Lower lobe of right lung (tissue), 2 donors: ENCODE data around the gene OR2D2. TPM values are rescaled to one million over a fixed set of nuclear protein-coding genes. Genes with fewer than 3 reads are reported as not detected.
"Not testable (repeated sequence)": the region's sequence is repeated elsewhere in the genome, so short reads cannot be mapped to it uniquely, and the experiment has no call there.

ENCODE experiments used
- ATAC-seq, 2 donors: fragments of 200-7000 bp; cut with Tn5 transposase; one replicate each; pipeline ENCODE4 v1.9.1; 2020 to 2022; ENCODE audit warnings: mild to moderate bottlenecking in 2 of 2, moderate library complexity in 2 of 2
- DNase-seq: peaks from one replicate; pipeline ENCODE4 v3.0.0-alpha.2; 2020
- H3K27ac ChIP-seq: fragments of 200-600 bp; one replicate; pipeline ENCODE4 v1.8.0; 2022
- H3K27me3 ChIP-seq: fragments of 200-600 bp; one replicate; pipeline ENCODE4 v1.8.0; 2022; ENCODE audit warnings: low read depth
- H3K36me3 ChIP-seq: fragments of 200-600 bp; one replicate; pipeline ENCODE4 v1.8.0; 2022; ENCODE audit warnings: mild to moderate bottlenecking
- H3K4me1 ChIP-seq: fragments of 200-600 bp; one replicate; pipeline ENCODE4 v1.8.0; 2022
- H3K4me3 ChIP-seq: fragments of 200-600 bp; one replicate; pipeline ENCODE4 v1.8.0; 2022; ENCODE audit warnings: mild to moderate bottlenecking
- H3K9me3 ChIP-seq: fragments of 200-600 bp; one replicate; pipeline ENCODE4 v1.8.0; 2022
- CTCF ChIP-seq: fragments of 200-600 bp; IDR thresholded peaks from one replicate; pipeline ENCODE4 v1.8.0; 2022; ENCODE audit warnings: antibody characterized with exemption, mild to moderate bottlenecking
- intact Hi-C: fragments of 100-400 bp; cut with DNase I; formaldehyde crosslinking; loops from one replicate; pipeline ENCODE4 v1.11.0; 2022
- total RNA-seq: library from RNA; stranded (reverse); fragmentation: NEBNext Ultra II Directional; extraction: Animal tissue kit (Norgen Biotek cat#: 25700); gene quantifications from one replicate; pipeline ENCODE4 v1.2.1, GENCODE V29; 2021
- donor health status: DM: no; HTN: yes; CAD: no; lungs with severe emphysema.

Gene OR2D2
- total RNA-seq, 1 donor from 2014 or later, result not detected

- H3K27ac ChIP-seq, result no peak overlapping the region
- intact Hi-C loops, result no loop called here
- ATAC-seq (no peak), DNase-seq (no peak)
- H3K9me3 ChIP-seq, result no peaks in the 10 kb centered on the region
- no peaks in the 10 kb centered on the region for H3K4me1 ChIP-seq
- H3K4me3 ChIP-seq, result no peak overlapping the region
- H3K27me3 ChIP-seq, result no peaks in the 10 kb centered on the region
- H3K36me3 ChIP-seq, result no peaks in the 10 kb centered on the region
- no peak for TF ChIP-seq CTCF
These were observed 2.7 kb upstream of the OR2D2 start for GRCh38 chr11:6895010-6895409.

- ATAC-seq, result no peak
- H3K27me3 ChIP-seq, result no peaks in the 10 kb centered on the region
- H3K9me3 ChIP-seq, result no peaks in the 10 kb centered on the region
- no peak overlapping the region for H3K4me3 ChIP-seq
- no peaks in the 10 kb centered on the region for H3K4me1 ChIP-seq
- DNase-seq, result no peak
- no peaks in the 10 kb centered on the region for H3K36me3 ChIP-seq
- no peak overlapping the region for H3K27ac ChIP-seq
- no peak for TF ChIP-seq CTCF
- intact Hi-C loops, result no loop called here
These were observed 1.8 kb upstream of the OR2D2 start for GRCh38 chr11:6894097-6894496.

GRCh38 chr11:6889835-6890234 is 2.5 kb downstream of the OR2D2 start:
- no peaks in the 10 kb centered on the region for H3K27me3 ChIP-seq
- intact Hi-C loops, result no loop called here
- TF ChIP-seq CTCF, result no peak
- H3K9me3 ChIP-seq, result no peaks in the 10 kb centered on the region
- H3K4me1 ChIP-seq, result no peaks in the 10 kb centered on the region
- no peak for DNase-seq
- no peak overlapping the region for H3K27ac ChIP-seq
- H3K4me3 ChIP-seq, result no peak overlapping the region
- no peak for ATAC-seq
- H3K36me3 ChIP-seq, result no peaks in the 10 kb centered on the region

- TF ChIP-seq CTCF, result no peak
- Histone ChIP-seq H3K9me3 (no peaks in the 10 kb centered on the region), H3K27ac (no peak overlapping the region), H3K4me1 (no peaks in the 10 kb centered on the region), H3K36me3 (no peaks in the 10 kb centered on the region), H3K27me3 (no peaks in the 10 kb centered on the region), H3K4me3 (no peak overlapping the region)
- intact Hi-C loops, result no loop called here
- DNase-seq (no peak), ATAC-seq (no peak)
These were observed 3.5 kb downstream of the OR2D2 start for GRCh38 chr11:6888830-6889229.

GRCh38 chr11:6887711-6888110 is 4.6 kb downstream of the OR2D2 start:
- H3K27ac ChIP-seq, H3K4me3 ChIP-seq, DNase-seq, intact Hi-C loops, H3K9me3 ChIP-seq, ATAC-seq, H3K36me3 ChIP-seq, H3K27me3 ChIP-seq, H3K4me1 ChIP-seq: not testable (repeated sequence)

GRCh38 chr11:6882751-6883150 is 9.5 kb downstream of the OR2D2 start:
- no peak for TF ChIP-seq CTCF
- intact Hi-C loops, result no loop called here
- no peaks in the 10 kb centered on the region for H3K36me3 ChIP-seq
- no peak overlapping the region for H3K4me3 ChIP-seq
- ATAC-seq (no peak), DNase-seq (no peak)
- H3K4me1 ChIP-seq, result no peaks in the 10 kb centered on the region
- no peak overlapping the region for H3K27ac ChIP-seq
- no peaks in the 10 kb centered on the region for H3K27me3 ChIP-seq
- no peaks in the 10 kb centered on the region for H3K9me3 ChIP-seq
